ENCODE data around the gene AATF.

AATF gene

DNA sequence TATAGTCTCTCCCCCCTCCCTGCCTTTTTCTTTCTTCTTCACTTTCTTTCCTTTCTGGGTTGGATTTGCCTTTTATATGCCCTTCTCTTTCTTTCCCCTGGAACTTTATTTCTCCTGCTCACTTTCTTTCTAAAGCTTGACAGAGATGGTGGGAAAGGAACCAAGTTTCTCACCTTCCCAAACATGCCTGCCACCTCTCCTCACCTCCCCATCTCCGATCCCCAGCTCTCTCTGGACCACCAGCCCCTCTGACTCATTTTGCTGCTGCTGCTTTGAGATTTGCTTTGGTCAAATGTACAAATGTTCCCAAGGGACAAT, 18.2 kb upstream of the AATF start:
- DNase-seq (ENCODE audit: low spot score), result no peak

DNA sequence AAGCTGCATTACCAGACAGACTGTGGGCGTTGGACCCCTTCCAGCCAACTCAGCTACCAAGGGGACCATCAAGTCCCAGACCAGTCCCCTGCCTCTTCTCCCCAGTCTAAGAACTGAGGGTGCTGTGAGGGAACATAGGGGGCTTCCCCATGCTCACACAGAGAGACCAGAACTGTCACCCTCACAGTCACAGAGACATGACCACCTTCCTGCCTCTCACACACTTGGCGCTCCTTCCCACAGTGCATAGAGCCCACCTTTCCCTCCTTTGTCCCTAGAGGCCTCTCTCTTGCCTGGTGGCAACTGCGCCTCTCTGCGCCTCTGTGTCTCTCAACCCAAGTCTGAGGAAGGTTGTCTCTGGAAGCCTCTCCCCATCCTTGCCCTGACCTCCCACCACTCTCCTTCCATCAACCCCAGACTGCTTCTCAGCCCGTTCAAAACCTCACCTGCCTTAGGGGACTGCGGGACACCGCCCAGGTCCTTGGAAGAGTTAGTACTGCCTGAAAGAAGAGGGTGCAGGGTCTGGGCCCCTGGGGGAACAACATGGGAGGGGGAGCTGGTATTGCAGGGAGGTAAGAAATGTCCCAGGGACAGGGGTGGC, 17.6 kb upstream of the AATF start:
- DNase-seq (ENCODE audit: low spot score), result no peak

- no peak for DNase-seq (ENCODE audit: low spot score)
Measured at GRCh38 chr17:36931697-36932382, 16.9 kb upstream of the AATF start.

DNA sequence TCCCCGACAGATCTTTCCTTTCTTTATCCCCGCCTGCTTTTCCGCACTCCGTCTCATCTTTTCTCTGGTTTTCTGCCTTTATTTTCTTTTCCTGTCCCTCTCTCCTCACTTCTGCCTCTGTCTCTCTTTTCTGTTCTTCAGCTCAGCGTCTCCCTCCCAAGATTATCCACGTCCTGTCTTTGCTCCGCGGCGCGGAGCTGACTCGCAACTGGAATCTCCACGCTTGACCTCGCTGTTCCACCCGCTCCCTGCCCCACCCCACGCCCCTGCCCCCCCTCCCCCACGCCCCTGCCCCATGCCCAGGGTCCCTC, 16.4 kb upstream of the AATF start:
- no peak for DNase-seq (ENCODE audit: low spot score)

DNA sequence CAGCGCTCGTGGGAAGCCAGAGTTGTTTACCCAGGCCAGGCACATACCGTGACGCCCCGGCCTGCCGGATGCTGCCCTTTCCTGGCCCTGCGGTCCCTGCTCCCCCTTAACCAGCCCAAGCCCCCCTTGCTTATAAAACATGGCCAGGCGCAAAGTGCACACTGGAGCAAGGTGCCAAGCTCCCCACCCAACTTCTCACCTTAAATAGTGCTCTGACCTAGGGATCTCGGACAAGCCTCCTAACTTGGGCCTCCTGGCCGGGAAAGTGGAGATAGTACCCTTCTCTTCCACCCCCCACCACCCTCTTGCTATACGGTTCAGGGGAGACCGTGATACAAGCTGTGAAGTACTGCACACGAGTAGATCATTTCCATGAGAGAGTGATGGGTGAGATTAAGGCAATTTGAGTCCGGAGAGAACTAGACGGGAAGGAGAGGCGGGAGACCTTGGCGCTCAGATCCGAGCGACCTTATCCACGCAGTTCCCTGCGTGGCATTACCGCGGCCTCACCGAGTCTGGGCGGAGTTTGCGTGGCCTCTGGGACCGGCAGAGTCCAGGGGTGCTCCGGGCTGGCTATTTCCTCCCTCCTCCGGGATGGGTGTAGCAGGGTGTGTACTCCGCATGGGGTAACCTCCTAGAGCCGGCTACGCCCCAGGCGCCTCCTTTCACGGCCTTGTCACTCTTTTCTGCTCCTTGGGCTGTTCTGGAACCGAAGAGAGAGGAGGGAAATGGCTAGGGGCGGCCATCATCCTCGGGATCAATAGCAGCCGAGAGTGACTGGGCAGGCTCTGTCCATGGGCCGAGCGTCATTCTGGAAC, 15.9 kb upstream of the AATF start:
- no peak for DNase-seq (ENCODE audit: low spot score)

DNA sequence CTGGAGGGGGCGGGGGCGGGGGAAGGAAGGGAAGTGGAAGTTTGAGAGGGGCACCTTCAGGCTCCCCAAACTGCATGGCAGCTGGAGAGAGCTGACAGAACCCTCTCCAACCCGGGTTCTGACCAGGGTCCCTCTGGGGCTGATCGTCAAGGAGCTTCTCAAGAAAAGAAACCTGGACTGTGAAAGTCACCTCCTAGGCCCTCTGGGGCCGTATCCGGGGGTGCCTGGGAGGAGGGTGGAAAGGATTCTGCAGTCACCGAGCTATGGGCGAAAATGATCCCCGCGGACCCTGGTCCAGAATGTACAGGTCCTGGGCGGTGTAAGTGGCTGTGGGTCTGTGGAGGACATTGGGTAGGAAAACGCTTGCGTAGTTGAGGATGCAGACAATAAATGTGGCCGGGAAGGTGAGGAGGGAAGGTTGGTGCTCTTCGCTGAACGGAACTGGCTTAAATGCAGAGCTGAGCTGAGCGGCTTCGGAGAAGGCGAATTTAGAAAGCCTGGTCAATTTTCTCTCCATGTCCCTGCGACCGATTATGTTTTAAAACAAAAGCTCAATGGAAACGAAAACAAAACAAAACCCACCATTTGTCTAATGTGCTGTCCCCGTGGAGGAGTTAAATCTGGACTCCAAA, 15.1 kb upstream of the AATF start:
- DNase-seq (ENCODE audit: low spot score), result no peak

- DNase-seq (ENCODE audit: low spot score), result no peak
Measured at GRCh38 chr17:36934144-36934691, 14.5 kb upstream of the AATF start.

GRCh38 chr17:36934692-36935630, 13.8 kb upstream of the AATF start:
- no peak for DNase-seq (ENCODE audit: low spot score)

DNA sequence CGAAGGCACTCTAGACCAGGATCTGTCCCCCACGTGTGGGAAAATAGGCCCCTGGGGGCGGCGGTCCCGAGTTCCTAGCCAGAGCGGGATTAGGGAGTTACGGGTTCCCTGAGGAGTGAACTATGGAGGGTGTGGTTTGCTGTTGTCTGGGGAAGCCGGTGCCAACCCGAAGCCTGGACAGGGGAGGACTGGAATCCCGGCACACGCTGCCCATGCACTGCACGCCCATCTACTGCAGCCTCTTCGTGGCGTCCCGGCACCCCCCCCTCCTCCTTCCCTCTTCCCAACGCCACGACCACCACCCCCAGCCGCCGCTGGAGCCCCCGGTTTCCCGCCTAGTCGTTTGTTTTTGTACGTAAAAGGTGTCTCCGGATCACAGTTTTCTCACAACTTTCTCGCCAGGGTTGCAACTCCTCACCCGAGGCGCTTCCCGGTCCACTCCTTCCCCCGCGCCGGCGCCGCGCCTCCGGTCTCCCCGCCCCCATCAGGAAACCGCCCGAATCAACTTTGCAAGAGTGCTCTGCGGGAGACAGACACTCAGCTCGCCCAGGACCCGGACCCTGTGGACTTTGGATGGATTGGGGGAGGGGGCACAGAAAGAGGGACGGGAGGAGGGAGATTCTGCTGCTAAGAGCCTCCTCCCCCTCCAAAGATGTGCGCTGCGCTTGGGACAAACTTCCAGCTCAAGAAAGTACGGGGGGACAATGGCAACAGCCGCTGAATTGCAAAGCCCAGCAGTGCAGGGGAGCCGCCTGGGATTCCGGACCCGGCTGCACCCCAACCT, 12.9 kb upstream of the AATF start:
- no peak for DNase-seq (ENCODE audit: low spot score)

- no peak for DNase-seq (ENCODE audit: low spot score)
Measured at GRCh38 chr17:36936455-36937000, 12.2 kb upstream of the AATF start.

- DNase-seq (ENCODE audit: low spot score), result no peak
Measured at GRCh38 chr17:36937001-36937958, 11.5 kb upstream of the AATF start, which contains the start of gene LHX1. TSS of gene LHX1 (plus strand) at chr17:36937475. CDS start at chr17:36938198, 723 bp downstream.

DNA sequence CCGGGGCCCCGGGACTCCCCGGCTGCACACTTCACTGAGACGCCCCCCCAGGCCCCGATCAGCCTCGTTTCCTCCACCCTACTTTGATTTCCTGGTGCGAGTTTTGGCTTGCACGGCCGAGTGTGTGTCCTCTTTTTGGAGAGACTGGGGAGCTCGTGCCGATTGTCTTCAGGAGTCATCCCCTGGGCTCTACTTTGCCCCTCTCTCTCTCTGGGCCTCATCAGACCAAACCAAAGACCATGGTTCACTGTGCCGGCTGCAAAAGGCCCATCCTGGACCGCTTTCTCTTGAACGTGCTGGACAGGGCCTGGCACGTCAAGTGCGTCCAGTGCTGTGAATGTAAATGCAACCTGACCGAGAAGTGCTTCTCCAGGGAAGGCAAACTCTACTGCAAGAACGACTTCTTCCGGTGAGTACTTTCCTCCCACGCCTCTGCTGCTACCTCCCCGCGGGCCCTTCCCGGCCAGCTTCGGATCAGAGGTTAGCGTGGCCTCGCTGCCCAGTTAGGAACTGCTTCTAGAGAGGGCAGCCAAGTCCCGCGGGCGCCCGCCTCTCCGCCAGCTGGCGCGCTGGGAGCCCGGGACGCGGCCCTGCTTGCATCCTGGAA, 10.7 kb upstream of the AATF start:
- no peak for DNase-seq (ENCODE audit: low spot score)

DNA sequence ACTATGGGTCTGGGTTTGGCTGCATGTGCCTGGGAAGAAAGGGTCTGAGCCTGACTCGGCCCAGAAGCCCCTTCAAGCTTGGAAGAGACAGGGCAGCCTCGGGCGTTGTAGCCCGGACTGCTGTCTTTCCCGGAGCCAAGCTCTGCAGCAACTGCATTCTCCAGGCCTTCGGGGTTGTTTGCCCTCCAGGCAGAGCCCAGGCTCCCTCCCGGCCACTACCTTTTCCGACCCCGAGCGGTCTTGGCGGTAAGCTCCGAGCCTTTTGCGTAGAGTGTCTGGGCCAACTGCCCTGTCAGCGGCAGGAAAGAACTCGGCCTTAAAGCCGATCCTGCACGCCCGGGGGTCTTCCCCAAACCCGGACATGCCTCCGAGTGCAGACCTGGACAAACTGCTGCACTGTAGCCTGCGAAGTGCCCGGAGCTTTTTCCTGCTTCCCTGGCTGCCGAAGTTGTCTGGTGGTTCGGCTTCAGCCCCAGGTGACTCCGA, 10.1 kb upstream of the AATF start:
- DNase-seq (ENCODE audit: low spot score), result no peak

DNA sequence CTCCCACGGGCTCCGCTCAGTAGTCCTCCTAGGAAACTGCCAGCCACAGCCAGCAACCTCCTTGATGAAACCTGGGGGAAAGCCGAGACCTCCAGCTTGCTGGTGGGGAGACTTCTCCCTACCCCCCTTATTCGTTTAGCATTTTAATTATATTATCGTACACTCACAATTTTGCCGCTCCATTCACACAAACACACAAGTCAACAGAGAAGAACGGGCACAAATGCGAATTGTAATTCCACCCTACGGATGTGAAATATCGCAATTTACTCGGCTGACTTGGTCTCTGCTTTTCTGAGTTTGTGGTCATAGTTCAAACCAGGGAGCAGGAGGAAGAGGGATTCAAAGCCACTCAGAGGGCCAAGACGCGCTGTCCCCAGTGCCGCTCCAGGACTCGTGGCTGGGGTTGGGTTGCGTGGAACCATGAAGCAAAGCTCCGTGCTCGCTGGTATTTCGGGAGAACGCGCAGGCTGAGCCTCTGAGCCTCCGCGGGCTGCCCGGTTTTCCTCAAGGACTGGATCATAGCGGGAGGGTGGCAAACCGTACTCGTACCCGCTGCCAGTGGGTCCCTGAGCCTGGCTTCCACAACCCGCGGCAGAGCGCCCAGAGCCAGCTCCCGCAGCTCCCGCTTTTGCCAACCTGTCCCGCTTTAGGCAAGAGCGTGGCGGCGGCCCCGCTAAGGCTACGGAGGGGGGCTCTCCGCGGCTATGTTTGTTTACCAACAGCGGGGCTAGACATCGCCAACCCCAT, 9.5 kb upstream of the AATF start:
- DNase-seq (ENCODE audit: low spot score), result no peak

DNA sequence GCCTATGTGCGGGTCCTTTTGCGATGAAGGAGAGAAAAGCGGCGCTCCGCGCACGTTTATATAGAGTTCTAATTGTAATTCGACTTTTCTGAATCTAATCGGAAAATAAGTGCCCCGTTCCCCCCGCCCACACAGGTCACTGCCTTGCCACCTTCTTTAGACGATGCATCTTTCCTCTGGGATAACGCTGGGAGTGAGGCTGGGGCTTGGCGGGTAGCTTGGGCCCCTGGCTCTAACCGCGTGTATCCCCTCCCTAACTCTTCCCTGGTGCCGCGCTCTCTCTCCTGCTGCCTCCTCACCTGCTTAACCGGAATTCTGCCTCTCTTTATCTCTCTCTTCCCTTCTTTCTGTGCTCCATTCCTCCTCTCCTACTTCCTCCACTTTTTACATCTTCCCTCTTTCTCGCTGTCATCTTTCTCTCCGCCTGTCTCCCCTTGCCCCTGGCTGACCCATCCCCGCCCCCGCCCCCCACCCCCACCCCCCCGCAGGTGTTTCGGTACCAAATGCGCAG, 8.9 kb upstream of the AATF start:
- DNase-seq (ENCODE audit: low spot score), result no peak

- no peak for DNase-seq (ENCODE audit: low spot score)
Measured at GRCh38 chr17:36940313-36941264, 8.2 kb upstream of the AATF start.

Data from putamen (tissue), 1 donor.